SW 1271 (cell line): ENCODE data around the gene TRMT44.
"Not testable (repeated sequence)": the region's sequence is repeated elsewhere in the genome, so short reads cannot be mapped to it uniquely, and the experiment has no call there.

Experiments used
- DNase-seq, 2 experiments: peaks; one replicate each; lab custom pipeline; 2025; lab: John Stamatoyannopoulos, UW

The TRMT44 gene

GRCh38 chr4:8440492-8441311 lies at the start of gene TRMT44, which contains the start of gene ACOX3:
TSS of gene TRMT44 (plus strand) at chr4:8440777. CDS start at chr4:8440823, 46 bp downstream.
TSS of gene ACOX3 (minus strand) at chr4:8440723. CDS start at chr4:8416521, 24,202 bp downstream.
- peak; percentile 65 to 78 for DNase-seq

GRCh38 chr4:8391071-8391470 lies 49.5 kb upstream of the TRMT44 start:
- no peak for DNase-seq

GRCh38 chr4:8391972-8392371 lies 48.6 kb upstream of the TRMT44 start:
- no peak for DNase-seq

- DNase-seq = no peak
Observed at GRCh38 chr4:8392591-8393190, 47.9 kb upstream of the TRMT44 start.

- peak in 1 of 2 experiments; percentile 45 for DNase-seq
Observed at GRCh38 chr4:8393593-8394038, 47.0 kb upstream of the TRMT44 start.

- no peak for DNase-seq
Observed at GRCh38 chr4:8394061-8394519, 46.5 kb upstream of the TRMT44 start.

- no peak for DNase-seq
Observed at GRCh38 chr4:8394806-8395205, 45.8 kb upstream of the TRMT44 start.

- DNase-seq = no peak
Observed at GRCh38 chr4:8395504-8396296, 44.9 kb upstream of the TRMT44 start.

- no peak for DNase-seq
Observed at GRCh38 chr4:8396762-8397406, 43.7 kb upstream of the TRMT44 start.

GRCh38 chr4:8398347-8398746 lies 42.2 kb upstream of the TRMT44 start:
- DNase-seq = no peak

- no peak for DNase-seq
Observed at GRCh38 chr4:8399298-8399697, 41.3 kb upstream of the TRMT44 start.

- no peak for DNase-seq
Observed at GRCh38 chr4:8400632-8401325, 39.8 kb upstream of the TRMT44 start.

- DNase-seq = no peak
Observed at GRCh38 chr4:8401665-8402064, 38.9 kb upstream of the TRMT44 start.

- no peak for DNase-seq
Observed at GRCh38 chr4:8402181-8402597, 38.4 kb upstream of the TRMT44 start.

GRCh38 chr4:8402640-8403039 lies 37.9 kb upstream of the TRMT44 start:
- no peak for DNase-seq

GRCh38 chr4:8403173-8403753 lies 37.3 kb upstream of the TRMT44 start:
- peak in 1 of 2 experiments; percentile 53 for DNase-seq

GRCh38 chr4:8403976-8404375 lies 36.6 kb upstream of the TRMT44 start:
- DNase-seq = no peak

GRCh38 chr4:8404791-8405515 lies 35.6 kb upstream of the TRMT44 start:
- DNase-seq = no peak

GRCh38 chr4:8405516-8405875 lies 35.1 kb upstream of the TRMT44 start:
- no peak for DNase-seq

- DNase-seq = not testable (repeated sequence)
Observed at GRCh38 chr4:8406887-8407286, 33.7 kb upstream of the TRMT44 start.
